Endothelial cell of umbilical vein (primary cell): Measurements from ENCODE around the gene MYLK.

Experiments
- FOS ChIP-seq: IDR thresholded peaks from 2 replicates; pipeline ENCODE4 v1.6.1; 2011; ENCODE audit warnings: mild to moderate bottlenecking, low read length, moderate library complexity, borderline replicate concordance; ENCODE audit not compliant: insufficient read depth
- GATA2 ChIP-seq: IDR thresholded peaks from 2 replicates; pipeline ENCODE4 v1.7.0; 2011; ENCODE audit warnings: low read depth, mild to moderate bottlenecking, moderate library complexity, mixed read lengths, low read length; ENCODE audit not compliant: insufficient read length, insufficient read depth
- MAX ChIP-seq: IDR thresholded peaks from 2 replicates; pipeline ENCODE4 v1.6.1; 2011; ENCODE audit not compliant: insufficient read depth, insufficient read length
- MYC ChIP-seq: IDR thresholded peaks from one replicate; pipeline ENCODE4 v1.6.1; 2011; ENCODE audit warnings: mild to moderate bottlenecking, low read depth, low read length
- POLR2A ChIP-seq: IDR thresholded peaks from 2 replicates; pipeline ENCODE4 v1.6.1; 2012; ENCODE audit warnings: low read depth, mild to moderate bottlenecking, control low read depth, low read length
- POLR2AphosphoS5 ChIP-seq: IDR thresholded peaks from 2 replicates; pipeline ENCODE4 v1.6.1; 2012; ENCODE audit warnings: low read depth, mild to moderate bottlenecking, control low read depth, low read length, moderate library complexity; ENCODE audit not compliant: insufficient read depth
- TF ChIP-seq, protein P1 (sequence below), 2 donors: IDR thresholded peaks; 1 replicate in 1 of 2; 2 replicates in 1 of 2; pipeline ENCODE4 v1.5.1; 2011; ENCODE audit warnings: low read length in 2 of 2, mild to moderate bottlenecking in 2 of 2, moderate library complexity in 2 of 2, control low read depth in 1 of 2, inconsistent platforms in 1 of 2, low read depth in 1 of 2; ENCODE audit not compliant: insufficient read depth in 1 of 2; ENCODE audit errors: extremely low read depth in 1 of 2

DNA sequence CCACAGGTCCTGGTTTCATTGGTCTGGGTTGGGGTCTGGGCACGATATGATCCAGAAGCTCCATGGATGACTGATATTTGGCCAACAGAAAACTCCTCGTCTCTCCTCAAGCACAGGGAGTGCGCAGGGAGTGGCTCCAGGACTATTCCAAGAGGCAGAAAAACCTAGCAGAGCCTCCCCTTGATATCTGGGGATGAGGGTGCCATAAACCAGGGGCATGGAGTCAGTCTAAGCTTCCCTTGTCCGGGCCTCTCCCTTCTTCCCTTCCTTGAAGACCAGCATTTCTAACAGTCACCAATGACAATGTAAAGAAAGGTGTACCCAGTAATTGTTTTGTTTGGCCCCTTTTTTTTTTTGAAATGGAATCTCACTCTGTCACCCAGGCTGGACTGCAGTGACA, 199.9 kb downstream of the MYLK start:
- TF ChIP-seq, protein P1, sequence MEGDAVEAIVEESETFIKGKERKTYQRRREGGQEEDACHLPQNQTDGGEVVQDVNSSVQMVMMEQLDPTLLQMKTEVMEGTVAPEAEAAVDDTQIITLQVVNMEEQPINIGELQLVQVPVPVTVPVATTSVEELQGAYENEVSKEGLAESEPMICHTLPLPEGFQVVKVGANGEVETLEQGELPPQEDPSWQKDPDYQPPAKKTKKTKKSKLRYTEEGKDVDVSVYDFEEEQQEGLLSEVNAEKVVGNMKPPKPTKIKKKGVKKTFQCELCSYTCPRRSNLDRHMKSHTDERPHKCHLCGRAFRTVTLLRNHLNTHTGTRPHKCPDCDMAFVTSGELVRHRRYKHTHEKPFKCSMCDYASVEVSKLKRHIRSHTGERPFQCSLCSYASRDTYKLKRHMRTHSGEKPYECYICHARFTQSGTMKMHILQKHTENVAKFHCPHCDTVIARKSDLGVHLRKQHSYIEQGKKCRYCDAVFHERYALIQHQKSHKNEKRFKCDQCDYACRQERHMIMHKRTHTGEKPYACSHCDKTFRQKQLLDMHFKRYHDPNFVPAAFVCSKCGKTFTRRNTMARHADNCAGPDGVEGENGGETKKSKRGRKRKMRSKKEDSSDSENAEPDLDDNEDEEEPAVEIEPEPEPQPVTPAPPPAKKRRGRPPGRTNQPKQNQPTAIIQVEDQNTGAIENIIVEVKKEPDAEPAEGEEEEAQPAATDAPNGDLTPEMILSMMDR (IDR thresholded peaks at IDR 0.05; ENCODE audit: extremely low read depth in 1 of 2, insufficient read depth in 1 of 2, low read depth in 1 of 2, low read length in 2 of 2) = no peak
- TF ChIP-seq MYC = no peak
- TF ChIP-seq POLR2AphosphoS5 = no peak
- TF ChIP-seq POLR2A = no peak
- no peak for TF ChIP-seq MAX
- no peak for TF ChIP-seq GATA2
- TF ChIP-seq FOS = no peak
